ENCODE measurements around the gene PAMR1. TPM values are rescaled to one million over a fixed set of nuclear protein-coding genes. Genes with fewer than 3 reads are reported as not detected.

Gene PAMR1
- total RNA-seq, 1 donor from 2014 or later: 12.9 TPM

- intact Hi-C loops (cut with micrococcal nuclease): no loop called here
- TF ChIP-seq, protein P1, sequence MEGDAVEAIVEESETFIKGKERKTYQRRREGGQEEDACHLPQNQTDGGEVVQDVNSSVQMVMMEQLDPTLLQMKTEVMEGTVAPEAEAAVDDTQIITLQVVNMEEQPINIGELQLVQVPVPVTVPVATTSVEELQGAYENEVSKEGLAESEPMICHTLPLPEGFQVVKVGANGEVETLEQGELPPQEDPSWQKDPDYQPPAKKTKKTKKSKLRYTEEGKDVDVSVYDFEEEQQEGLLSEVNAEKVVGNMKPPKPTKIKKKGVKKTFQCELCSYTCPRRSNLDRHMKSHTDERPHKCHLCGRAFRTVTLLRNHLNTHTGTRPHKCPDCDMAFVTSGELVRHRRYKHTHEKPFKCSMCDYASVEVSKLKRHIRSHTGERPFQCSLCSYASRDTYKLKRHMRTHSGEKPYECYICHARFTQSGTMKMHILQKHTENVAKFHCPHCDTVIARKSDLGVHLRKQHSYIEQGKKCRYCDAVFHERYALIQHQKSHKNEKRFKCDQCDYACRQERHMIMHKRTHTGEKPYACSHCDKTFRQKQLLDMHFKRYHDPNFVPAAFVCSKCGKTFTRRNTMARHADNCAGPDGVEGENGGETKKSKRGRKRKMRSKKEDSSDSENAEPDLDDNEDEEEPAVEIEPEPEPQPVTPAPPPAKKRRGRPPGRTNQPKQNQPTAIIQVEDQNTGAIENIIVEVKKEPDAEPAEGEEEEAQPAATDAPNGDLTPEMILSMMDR (IDR thresholded peaks at IDR 0.05; ENCODE audit: borderline replicate concordance): no peak
These were observed 45.7 kb downstream of the PAMR1 start for GRCh38 chr11:35479731-35480130.

GRCh38 chr11:35478471-35479091 lies 46.8 kb downstream of the PAMR1 start:
- no peak for DNase-seq
- Histone ChIP-seq H3K27ac (replicated peaks) (no peak overlapping the region), H3K4me3 (no peak overlapping the region), H3K9me3 (replicated peaks) (peaks cover 14% of the 10 kb centered on the region), H3K27me3 (ENCODE audit: low read depth) (peaks cover 67% of the 10 kb centered on the region), H3K36me3 (no peaks in the 10 kb centered on the region), H3K4me1 (peaks cover 6% of the 10 kb centered on the region)
- TF ChIP-seq, protein P1 (IDR thresholded peaks at IDR 0.05; ENCODE audit: borderline replicate concordance): no peak
- intact Hi-C loops (cut with micrococcal nuclease): no loop called here

More at GRCh38 chr11:35479731-35480130, 45.7 kb downstream of the PAMR1 start:
- H3K36me3 ChIP-seq: no peaks in the 10 kb centered on the region
- H3K27me3 ChIP-seq (ENCODE audit: low read depth): peaks cover 72% of the 10 kb centered on the region
- no peak overlapping the region for H3K4me3 ChIP-seq
- DNase-seq: no peak
- H3K9me3 ChIP-seq (replicated peaks): peaks cover 14% of the 10 kb centered on the region
- H3K4me1 ChIP-seq: peaks cover 6% of the 10 kb centered on the region
- H3K27ac ChIP-seq (replicated peaks): no peak overlapping the region

DNA sequence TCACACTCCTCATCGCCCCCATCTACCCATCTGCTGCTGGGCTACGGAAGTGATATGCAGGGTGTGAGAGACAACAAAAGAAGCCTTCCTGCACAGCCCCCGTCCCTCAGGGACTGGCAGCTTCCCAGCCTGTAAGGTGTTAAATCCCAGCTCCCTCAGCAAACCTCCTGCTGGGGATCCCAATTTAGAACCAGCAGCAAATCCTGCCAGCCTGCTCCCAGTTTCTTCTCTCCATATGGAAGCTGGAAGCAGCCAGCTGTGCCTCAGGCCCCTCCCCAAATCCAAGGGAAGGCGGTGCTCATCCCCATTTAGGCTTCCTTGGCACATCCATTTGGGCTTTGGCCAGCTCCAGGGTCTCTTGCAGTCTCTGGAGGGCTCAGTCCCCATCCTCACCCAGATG lies 47.5 kb downstream of the PAMR1 start:
- no peak for DNase-seq
- H3K4me3 ChIP-seq: no peak overlapping the region
- no peaks in the 10 kb centered on the region for H3K36me3 ChIP-seq
- intact Hi-C loops (cut with micrococcal nuclease): no loop called here
- TF ChIP-seq, protein P1 (IDR thresholded peaks at IDR 0.05; ENCODE audit: borderline replicate concordance): no peak
- peaks cover 10% of the 10 kb centered on the region for H3K9me3 ChIP-seq (replicated peaks)
- peaks cover 6% of the 10 kb centered on the region for H3K4me1 ChIP-seq
- no peak overlapping the region for H3K27ac ChIP-seq (replicated peaks)
- H3K27me3 ChIP-seq (ENCODE audit: low read depth): peaks cover 62% of the 10 kb centered on the region

- no peaks in the 10 kb centered on the region for H3K9me3 ChIP-seq (replicated peaks)
- TF ChIP-seq, protein P1 (IDR thresholded peaks at IDR 0.05; ENCODE audit: borderline replicate concordance): no peak
- H3K4me1 ChIP-seq: peaks cover 6% of the 10 kb centered on the region
- intact Hi-C loops (cut with micrococcal nuclease): no loop called here
- no peak overlapping the region for H3K4me3 ChIP-seq
- H3K27me3 ChIP-seq (ENCODE audit: low read depth): peaks cover 70% of the 10 kb centered on the region
- DNase-seq: no peak
- H3K36me3 ChIP-seq: no peaks in the 10 kb centered on the region
- H3K27ac ChIP-seq (replicated peaks): no peak overlapping the region
These were observed 50.7 kb downstream of the PAMR1 start for GRCh38 chr11:35474688-35475087.

- TF ChIP-seq, protein P1 (IDR thresholded peaks at IDR 0.05; ENCODE audit: borderline replicate concordance): no peak
- Histone ChIP-seq H3K4me3 (no peak overlapping the region), H3K36me3 (no peaks in the 10 kb centered on the region), H3K27ac (replicated peaks) (no peak overlapping the region), H3K4me1 (peaks cover 6% of the 10 kb centered on the region), H3K9me3 (replicated peaks) (no peaks in the 10 kb centered on the region), H3K27me3 (ENCODE audit: low read depth) (peaks cover 62% of the 10 kb centered on the region)
- intact Hi-C loops (cut with micrococcal nuclease): no loop called here
- no peak for DNase-seq
These were observed 51.5 kb downstream of the PAMR1 start for GRCh38 chr11:35473795-35474374.

Measured in left ventricle myocardium inferior (tissue), 1 donor.